Measurements from ENCODE around the gene FRMD8.

Gene FRMD8, protein sequence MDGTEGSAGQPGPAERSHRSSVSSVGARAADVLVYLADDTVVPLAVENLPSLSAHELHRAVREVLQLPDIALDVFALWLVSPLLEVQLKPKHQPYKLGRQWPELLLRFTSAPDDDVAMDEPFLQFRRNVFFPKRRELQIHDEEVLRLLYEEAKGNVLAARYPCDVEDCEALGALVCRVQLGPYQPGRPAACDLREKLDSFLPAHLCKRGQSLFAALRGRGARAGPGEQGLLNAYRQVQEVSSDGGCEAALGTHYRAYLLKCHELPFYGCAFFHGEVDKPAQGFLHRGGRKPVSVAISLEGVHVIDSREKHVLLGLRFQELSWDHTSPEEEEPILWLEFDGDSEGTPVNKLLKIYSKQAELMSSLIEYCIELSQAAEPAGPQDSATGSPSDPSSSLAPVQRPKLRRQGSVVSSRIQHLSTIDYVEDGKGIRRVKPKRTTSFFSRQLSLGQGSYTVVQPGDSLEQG

DNA sequence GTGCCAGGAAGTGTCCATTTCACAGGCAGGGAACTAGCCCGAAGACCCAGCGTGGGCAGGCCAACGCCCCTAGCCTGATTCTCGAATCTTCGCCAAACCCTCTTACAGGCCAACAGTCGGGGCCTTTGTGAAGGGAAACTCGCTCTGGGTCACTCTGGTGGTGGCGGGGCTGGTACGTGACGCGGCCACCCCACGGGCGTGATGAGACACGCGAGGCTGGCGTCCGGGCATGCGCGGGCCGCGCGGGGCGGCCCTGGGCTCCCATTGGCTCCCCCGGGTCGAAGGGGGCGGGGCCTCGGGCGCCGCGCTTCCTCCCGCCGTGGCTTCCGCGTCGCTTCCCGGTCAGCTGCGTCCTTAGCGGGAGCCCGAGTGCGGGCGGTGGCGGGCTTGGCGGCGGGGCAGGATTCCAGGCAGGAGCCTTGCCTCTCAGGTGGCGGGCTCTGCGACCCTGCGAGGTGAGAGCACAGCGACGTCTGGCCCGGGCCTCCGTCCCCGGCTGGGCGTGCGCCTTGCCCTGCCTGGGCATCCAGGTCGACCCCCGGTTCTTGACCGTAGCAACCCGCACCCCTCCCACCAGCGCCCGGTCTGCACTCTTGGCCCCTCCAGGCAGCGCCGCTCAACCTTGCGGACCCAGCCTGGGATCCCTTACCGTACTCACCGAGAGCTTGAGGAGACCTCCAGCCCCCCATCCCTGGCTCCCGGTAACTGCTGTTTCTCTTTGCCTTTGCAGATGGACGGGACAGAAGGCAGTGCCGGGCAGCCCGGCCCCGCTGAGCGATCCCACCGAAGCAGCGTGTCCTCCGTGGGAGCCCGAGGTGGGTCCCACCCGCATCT lies at the start of gene FRMD8:
FRMD8 (plus strand) TSS at position 331 of the 834 bp plus-strand sequence; CDS start at position 731, 400 bp downstream.
- TF ChIP-seq, protein P1, sequence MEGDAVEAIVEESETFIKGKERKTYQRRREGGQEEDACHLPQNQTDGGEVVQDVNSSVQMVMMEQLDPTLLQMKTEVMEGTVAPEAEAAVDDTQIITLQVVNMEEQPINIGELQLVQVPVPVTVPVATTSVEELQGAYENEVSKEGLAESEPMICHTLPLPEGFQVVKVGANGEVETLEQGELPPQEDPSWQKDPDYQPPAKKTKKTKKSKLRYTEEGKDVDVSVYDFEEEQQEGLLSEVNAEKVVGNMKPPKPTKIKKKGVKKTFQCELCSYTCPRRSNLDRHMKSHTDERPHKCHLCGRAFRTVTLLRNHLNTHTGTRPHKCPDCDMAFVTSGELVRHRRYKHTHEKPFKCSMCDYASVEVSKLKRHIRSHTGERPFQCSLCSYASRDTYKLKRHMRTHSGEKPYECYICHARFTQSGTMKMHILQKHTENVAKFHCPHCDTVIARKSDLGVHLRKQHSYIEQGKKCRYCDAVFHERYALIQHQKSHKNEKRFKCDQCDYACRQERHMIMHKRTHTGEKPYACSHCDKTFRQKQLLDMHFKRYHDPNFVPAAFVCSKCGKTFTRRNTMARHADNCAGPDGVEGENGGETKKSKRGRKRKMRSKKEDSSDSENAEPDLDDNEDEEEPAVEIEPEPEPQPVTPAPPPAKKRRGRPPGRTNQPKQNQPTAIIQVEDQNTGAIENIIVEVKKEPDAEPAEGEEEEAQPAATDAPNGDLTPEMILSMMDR (conservative IDR thresholded peaks at IDR 0.05; ENCODE audit: control insufficient read depth, insufficient read depth, low read depth, low read length), result no peak
- peak within 1 kb of the TSS; percentile 68 for H3K4me3 ChIP-seq (ENCODE audit: control insufficient read depth, low read depth, low read length)
- peak; percentile 69 for DNase-seq (ENCODE audit: low read depth)

DNA sequence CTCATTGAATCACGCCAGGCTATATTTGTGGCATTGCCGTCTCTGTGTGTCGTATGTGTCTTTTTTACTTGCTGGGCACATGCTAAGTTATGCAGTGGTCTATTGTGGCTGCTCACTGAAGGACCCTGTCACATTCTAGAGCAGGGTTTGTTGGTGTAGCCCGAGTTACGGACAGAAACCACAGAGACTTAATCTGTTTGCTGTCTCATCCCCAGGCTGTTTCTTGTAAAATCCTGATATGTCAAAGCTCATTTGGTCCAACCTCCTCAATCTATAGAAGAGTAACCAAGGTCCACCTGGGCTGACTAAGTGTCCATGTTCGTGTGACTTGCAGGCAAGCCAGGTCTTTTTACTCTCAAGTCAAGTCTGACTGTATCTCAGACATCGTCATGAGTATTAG lies 47.8 kb upstream of the FRMD8 start:
- no peak overlapping the region for H3K4me3 ChIP-seq (ENCODE audit: control insufficient read depth, low read depth, low read length)
- TF ChIP-seq, protein P1 (conservative IDR thresholded peaks at IDR 0.05; ENCODE audit: control insufficient read depth, insufficient read depth, low read depth, low read length), result no peak
- no peak for DNase-seq (ENCODE audit: low read depth)

DNA sequence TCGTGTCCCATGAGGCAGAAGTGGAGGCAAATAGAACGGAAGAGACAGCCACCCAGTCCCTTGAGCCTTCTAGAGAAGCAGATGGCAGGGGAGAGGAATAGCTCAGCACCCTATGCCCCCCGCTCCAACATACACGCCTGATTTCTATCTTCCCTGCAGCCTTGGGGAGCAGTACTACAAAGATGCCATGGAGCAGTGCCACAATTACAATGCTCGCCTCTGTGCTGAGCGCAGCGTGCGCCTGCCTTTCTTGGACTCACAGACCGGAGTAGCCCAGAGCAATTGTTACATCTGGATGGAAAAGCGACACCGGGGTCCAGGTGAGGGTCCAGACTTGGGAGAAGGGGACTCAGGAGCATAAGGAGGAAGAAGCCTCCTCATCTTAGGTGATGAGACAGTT lies 46.2 kb upstream of the FRMD8 start:
- no peak for DNase-seq (ENCODE audit: low read depth)
- H3K4me3 ChIP-seq (ENCODE audit: control insufficient read depth, low read depth, low read length), result no peak overlapping the region
- TF ChIP-seq, protein P1 (conservative IDR thresholded peaks at IDR 0.05; ENCODE audit: control insufficient read depth, insufficient read depth, low read depth, low read length), result no peak

DNA sequence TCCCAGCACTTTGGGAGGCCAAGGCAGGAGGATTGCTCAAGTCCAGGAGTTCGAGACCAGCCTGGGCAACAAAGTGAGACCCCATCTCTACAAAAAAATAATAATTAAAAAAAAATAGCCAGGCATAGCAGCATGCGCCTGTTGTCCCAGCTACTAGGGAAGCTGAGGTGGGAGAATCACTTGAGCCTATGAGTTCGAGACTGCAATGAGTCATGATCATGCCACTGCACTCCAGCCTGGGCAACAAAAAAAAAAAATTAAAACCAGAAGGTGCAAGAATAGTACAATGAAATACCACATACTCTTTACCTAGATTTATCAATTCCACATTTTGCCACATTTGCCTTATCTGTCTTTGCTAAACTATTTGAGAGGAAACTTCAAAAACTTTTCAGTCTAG lies 44.6 kb upstream of the FRMD8 start:
- peak; percentile 48 for DNase-seq (ENCODE audit: low read depth)
- no peak overlapping the region for H3K4me3 ChIP-seq (ENCODE audit: control insufficient read depth, low read depth, low read length)
- TF ChIP-seq, protein P1 (conservative IDR thresholded peaks at IDR 0.05; ENCODE audit: control insufficient read depth, insufficient read depth, low read depth, low read length), result no peak

DNA sequence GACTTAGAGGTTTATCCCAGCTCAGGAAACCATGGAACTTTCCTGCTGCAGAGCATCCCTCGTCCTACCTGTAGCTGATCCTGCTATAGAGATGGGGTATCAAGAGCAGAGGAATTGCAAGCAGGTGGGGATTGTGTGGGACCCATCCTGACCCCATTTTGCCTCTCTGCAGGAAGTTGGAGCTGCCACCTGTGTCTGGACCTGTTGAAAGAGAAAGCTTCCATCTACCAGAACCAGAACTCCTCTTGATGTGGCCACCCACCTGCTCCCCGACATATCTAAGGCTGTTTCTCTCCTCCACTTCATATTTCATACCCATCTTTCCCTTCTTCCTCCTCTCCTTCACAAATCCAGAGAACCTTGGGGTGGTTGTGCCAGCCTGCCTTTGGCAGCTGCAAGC lies 34.9 kb upstream of the FRMD8 start:
- no peak overlapping the region for H3K4me3 ChIP-seq (ENCODE audit: control insufficient read depth, low read depth, low read length)
- TF ChIP-seq, protein P1 (conservative IDR thresholded peaks at IDR 0.05; ENCODE audit: control insufficient read depth, insufficient read depth, low read depth, low read length), result no peak
- no peak for DNase-seq (ENCODE audit: low read depth)

DNA sequence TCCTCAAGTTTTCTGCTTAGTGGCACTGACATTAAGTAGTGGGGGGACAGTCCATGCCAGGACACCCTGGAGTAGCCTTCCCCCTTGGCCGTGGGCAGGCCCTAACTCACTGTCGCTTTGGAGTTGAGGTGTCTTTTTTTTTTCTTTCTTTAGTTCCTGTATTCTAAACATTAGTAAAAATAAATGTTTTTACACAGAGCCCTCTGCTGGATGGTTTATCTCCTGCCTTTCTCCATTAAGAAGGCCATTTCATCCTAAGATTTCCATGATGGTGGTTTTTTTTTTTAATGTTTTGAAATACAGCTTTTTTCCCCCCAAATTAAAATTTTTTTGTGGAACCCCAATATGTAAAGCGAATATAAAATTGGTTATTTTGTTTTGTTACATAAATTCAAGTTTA lies 33.7 kb upstream of the FRMD8 start:
- peak; percentile 30 for DNase-seq (ENCODE audit: low read depth)

More for the DNA sequence above, 33.7 kb upstream of the FRMD8 start:
- H3K4me3 ChIP-seq (ENCODE audit: control insufficient read depth, low read depth, low read length), result no peak overlapping the region
- TF ChIP-seq, protein P1 (conservative IDR thresholded peaks at IDR 0.05; ENCODE audit: control insufficient read depth, insufficient read depth, low read depth, low read length), result peak; percentile 37
